Psoas muscle (tissue), 8 donors: ENCODE results near the gene KRT75. TPM values are rescaled to one million over a fixed set of nuclear protein-coding genes. Genes with fewer than 3 reads are reported as not detected.
A peak's percentile ranks its signal among the peaks of the same experiment; 100 is the strongest.

Source experiments
- ATAC-seq, 4 donors: fragments of 200-7000 bp; cut with Tn5 transposase; one replicate each; pipeline ENCODE4 v1.9.1; 2020; ENCODE audit warnings: moderate library complexity in 3 of 4, mild to moderate bottlenecking in 2 of 4
- DNase-seq, 2 donors: peaks; one replicate each; pipeline ENCODE4 v3.0.0-alpha.2; 2020
- H3K27ac ChIP-seq: fragments of 200-600 bp; one replicate; pipeline ENCODE4 v1.8.0; 2022
- H3K27me3 ChIP-seq, 3 donors: fragments of 200-600 bp in 1 of 3; one replicate each; pipeline versions ENCODE4 v1.6.1 to v1.8.0; 2013 to 2022; ENCODE audit warnings: low read length in 2 of 3, mild to moderate bottlenecking in 2 of 3, moderate library complexity in 1 of 3; ENCODE audit not compliant: insufficient read depth in 3 of 3
- H3K36me3 ChIP-seq, 2 donors: fragments of 200-600 bp in 1 of 2; one replicate each; pipeline versions ENCODE4 v1.6.1 to v1.8.0; 2013 to 2022; ENCODE audit warnings: low read depth in 1 of 2, mild to moderate bottlenecking in 1 of 2, moderate library complexity in 1 of 2; ENCODE audit not compliant: insufficient read depth in 1 of 2
- H3K4me1 ChIP-seq: fragments of 200-600 bp; one replicate; pipeline ENCODE4 v1.8.0; 2022
- H3K4me3 ChIP-seq: fragments of 200-600 bp; one replicate; pipeline ENCODE4 v1.8.0; 2022; ENCODE audit warnings: mild to moderate bottlenecking
- H3K9me3 ChIP-seq: fragments of 200-600 bp; one replicate; pipeline ENCODE4 v1.8.0; 2022
- CTCF ChIP-seq: fragments of 200-600 bp; IDR thresholded peaks from one replicate; pipeline ENCODE4 v1.8.0; 2022; ENCODE audit warnings: antibody characterized with exemption
- WGBS, 3 donors: extraction: QIAGEN DNeasy Blood & Tissue Kit; methylation state at CpG; one replicate each; pipeline versions ENCODE4 v1.1.6 to v1.1.7; 2013; 5-methylcytosine and 5-hydroxymethylcytosine counted together
- intact Hi-C, 2 donors: fragments of 100-400 bp; cut with DNase I; formaldehyde crosslinking; loops; one replicate each; pipeline versions ENCODE4 v1.11.0 to v1.14.2; 2022
- polyA plus RNA-seq, 3 donors: library from polyadenylated mRNA; stranded (reverse); fragments of 200-250 nt; gene quantifications; one replicate each; pipeline ENCODE4 v1.2.3, GENCODE V29; 2013
- total RNA-seq, 4 donors: library from RNA; stranded (reverse); fragmentation: NEBNext Ultra II Directional in 2 of 4; extraction: Animal tissue kit (Norgen Biotek cat#: 25700) in 2 of 4; gene quantifications; one replicate each; pipeline versions ENCODE4 v1.2.1 to v1.2.4, GENCODE V29; 2021 to 2023
- donor health status: healthy with polysubstance abuse.
- donor health status: DM: no; HTN: no; CAD: no; lungs with moderate emphysema.
- donor health status: Bipolar disorder and iron deficiency.
- donor health status: healthy.
- donor health status: DM: yes; HTN: yes; CAD: no.
- donor health status: DM: no; HTN: no; CAD: no.
- donor health status: DM: no; HTN: no; CAD: no.
- donor health status: DM: yes; HTN: yes; CAD: no.

Gene KRT75
- total and polyA plus RNA-seq, 7 donors, result not detected

DNA sequence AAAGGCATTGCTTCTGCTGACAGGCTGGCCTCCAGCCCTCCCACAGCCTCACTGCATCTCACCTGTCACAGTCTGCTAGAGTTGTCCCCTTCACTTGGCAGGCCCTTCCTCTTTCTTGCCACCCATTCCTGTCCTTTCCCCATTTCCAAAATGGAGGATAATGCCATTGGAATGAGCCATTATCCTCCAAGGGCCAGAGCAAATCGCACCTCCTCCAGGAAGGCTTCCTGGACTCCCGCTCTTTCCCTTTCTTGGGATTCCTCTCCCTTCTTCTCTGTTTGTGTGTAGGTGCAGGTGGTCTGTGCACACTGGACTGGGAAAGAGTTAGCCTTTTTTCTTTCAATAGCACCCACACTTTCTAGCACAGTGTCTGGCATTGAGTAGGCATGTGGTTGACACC, 31.8 kb downstream of the KRT75 start:
- no peak overlapping the region for H3K27ac ChIP-seq
- H3K27me3 ChIP-seq, result peaks cover 0 to 2% (median 1%) of the 10 kb centered on the region in 3 donors
- intact Hi-C loops, result no loop called here
- 94 to 98% (median 95%) methylated on average over 2 of the region's 2 CpGs for WGBS, 3 donors
- H3K36me3 ChIP-seq, result no peaks in the 10 kb centered on the region
- TF ChIP-seq CTCF, result no peak
- no peak overlapping the region for H3K4me3 ChIP-seq
- no peaks in the 10 kb centered on the region for H3K9me3 ChIP-seq
- H3K4me1 ChIP-seq, result no peaks in the 10 kb centered on the region
- ATAC-seq, result no peak
- no peak for DNase-seq

DNA sequence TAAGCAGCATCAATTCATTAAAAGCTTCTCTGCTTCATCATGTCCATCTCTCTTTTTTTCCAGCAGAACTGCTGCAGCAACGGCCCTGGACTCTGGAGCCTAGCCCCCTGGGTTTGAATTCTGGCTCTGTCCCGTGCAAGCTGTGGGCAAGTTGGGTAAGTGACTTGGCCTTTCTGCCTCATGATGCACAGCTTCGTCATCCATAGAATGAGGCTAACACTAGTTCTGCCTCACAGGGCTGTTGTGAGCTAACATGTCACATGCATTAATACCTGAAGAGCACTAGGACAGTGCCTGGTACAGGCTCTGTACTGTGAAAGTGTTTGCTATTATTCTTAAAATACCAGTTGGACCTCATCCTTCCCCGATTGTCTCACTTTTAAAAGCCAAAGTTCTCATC, 32.2 kb downstream of the KRT75 start:
- no peak overlapping the region for H3K4me3 ChIP-seq
- WGBS, 3 donors, result 67 to 79% (median 74%) methylated on average over 4 of the region's 4 CpGs
- no peak overlapping the region for H3K27ac ChIP-seq
- H3K27me3 ChIP-seq, result peaks cover 0 to 4% (median 2%) of the 10 kb centered on the region in 3 donors
- no peaks in the 10 kb centered on the region for H3K9me3 ChIP-seq
- ATAC-seq (no peak), DNase-seq (no peak)
- no peaks in the 10 kb centered on the region for H3K4me1 ChIP-seq
- no peaks in the 10 kb centered on the region for H3K36me3 ChIP-seq
- intact Hi-C loops, result no loop called here
- no peak for TF ChIP-seq CTCF

DNA sequence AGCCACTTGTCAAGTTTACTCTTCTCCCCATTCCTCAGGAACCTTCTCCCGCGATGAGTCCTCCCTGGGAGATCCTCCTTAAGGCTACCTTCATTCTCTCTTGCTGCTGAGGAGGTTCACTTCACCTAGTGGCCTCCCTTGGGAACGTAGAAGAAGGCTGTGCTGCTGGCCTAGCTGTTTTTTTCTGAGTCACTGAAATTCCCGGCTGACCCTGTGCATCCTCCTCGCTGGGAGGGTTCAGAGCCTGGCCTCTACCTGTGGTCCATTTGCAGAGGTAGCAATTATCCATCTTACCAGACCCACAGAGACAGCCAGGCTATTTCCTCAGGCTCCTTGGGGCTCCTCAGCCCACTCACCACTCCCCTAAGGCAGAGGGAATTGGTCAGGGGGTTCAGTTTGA, 32.6 kb downstream of the KRT75 start:
- no peak for TF ChIP-seq CTCF
- DNase-seq, result peak in 1 of 2 donors; percentile 5
- 80 to 91% (median 86%) methylated on average over 5 of the region's 5 CpGs for WGBS, 3 donors
- no peak overlapping the region for H3K4me3 ChIP-seq
- H3K27me3 ChIP-seq, result peaks cover 0 to 4% (median 2%) of the 10 kb centered on the region in 3 donors
- H3K27ac ChIP-seq, result no peak overlapping the region
- no peaks in the 10 kb centered on the region for H3K4me1 ChIP-seq
- H3K36me3 ChIP-seq, result no peaks in the 10 kb centered on the region
- ATAC-seq, result no peak
- intact Hi-C loops, result no loop called here
- H3K9me3 ChIP-seq, result no peaks in the 10 kb centered on the region

DNA sequence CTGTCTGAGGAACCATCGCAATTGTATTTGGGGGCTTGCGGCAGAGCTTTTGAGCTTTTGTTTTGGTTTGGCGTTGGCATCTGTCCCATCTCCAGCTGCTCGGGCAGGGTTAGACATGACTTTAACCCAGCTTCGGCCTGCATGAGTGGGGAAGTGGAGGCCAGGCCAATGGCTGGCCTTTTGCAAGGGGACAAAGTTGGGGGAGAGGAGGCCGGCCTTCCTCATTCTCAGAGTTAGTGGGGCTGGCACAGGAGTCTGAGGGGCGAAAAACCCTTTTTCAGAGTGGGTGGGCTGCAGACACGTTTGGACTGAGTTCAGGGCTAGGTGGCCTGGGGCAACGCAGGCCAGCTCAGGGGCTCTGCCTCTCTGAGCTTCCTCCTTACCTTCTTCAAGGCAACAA, 33.3 kb downstream of the KRT75 start:
- no peak overlapping the region for H3K4me3 ChIP-seq
- no peak overlapping the region for H3K27ac ChIP-seq
- no peaks in the 10 kb centered on the region for H3K36me3 ChIP-seq
- WGBS, 3 donors, result 82 to 84% (median 84%) methylated on average over 9 of the region's 9 CpGs
- ATAC-seq, result no peak
- DNase-seq, result no peak
- H3K4me1 ChIP-seq, result no peaks in the 10 kb centered on the region
- intact Hi-C loops, result no loop called here
- peaks cover 0 to 4% (median 2%) of the 10 kb centered on the region in 3 donors for H3K27me3 ChIP-seq
- no peaks in the 10 kb centered on the region for H3K9me3 ChIP-seq
- no peak for TF ChIP-seq CTCF

DNA sequence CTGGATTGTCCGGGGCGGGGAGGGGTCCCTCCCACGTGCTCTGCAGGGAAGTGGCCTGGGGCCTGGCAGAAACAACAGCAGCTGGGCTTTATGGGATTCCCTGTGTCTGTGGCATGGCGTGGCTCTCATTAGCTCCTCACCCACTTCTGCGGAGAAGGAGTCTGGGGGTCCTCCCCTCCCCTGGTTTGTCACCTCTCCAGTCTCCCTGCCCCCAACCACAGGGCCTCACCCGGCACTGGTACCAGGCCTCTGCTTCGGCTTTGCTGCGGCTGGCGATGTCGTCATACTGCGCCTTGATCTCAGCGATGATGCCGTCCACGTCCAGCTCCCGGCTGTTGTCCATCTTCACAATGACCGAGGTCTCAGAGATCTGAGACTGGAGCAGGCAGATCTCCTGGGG, 34.4 kb downstream of the KRT75 start:
- Histone ChIP-seq H3K4me3 (no peak overlapping the region), H3K9me3 (no peaks in the 10 kb centered on the region), H3K27ac (no peak overlapping the region), H3K36me3 (no peaks in the 10 kb centered on the region), H3K27me3 (peaks cover 0 to 4% (median 2%) of the 10 kb centered on the region in 3 donors), H3K4me1 (no peaks in the 10 kb centered on the region)
- WGBS, 3 donors, result 91 to 94% (median 93%) methylated on average over 15 to 16 of the region's 16 CpGs
- DNase-seq (no peak), ATAC-seq (no peak)
- intact Hi-C loops, result no loop called here
- no peak for TF ChIP-seq CTCF
